ENCODE results near the gene ARHGAP4. TPM values are rescaled to one million over a fixed set of nuclear protein-coding genes. Genes with fewer than 3 reads are reported as not detected.

The ARHGAP4 gene
- total RNA-seq, 1 donor from 2014 or later: 8.1 TPM

DNA sequence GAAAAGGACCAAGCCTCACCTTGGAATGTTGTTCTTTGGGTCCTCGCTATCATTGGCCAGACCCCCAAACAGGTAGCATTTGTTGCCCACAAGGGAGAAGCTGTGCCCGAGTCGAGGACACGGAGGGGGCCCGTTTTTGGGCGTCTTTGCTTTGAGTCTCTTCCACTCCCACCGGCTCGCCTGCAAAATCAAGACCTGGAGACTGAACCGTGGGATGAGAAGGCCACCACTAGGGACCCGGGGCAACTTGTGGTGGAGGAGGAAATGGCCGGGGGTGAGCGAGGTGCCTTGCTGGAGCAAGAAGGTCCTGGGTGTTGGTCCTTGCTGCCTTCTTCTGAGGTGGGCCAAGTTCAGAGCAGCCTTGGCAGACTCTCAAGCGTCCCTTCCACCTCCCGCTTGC lies 38.0 kb upstream of the ARHGAP4 start:
- ATAC-seq (no peak), DNase-seq (ENCODE audit: low spot score) (no peak)

DNA sequence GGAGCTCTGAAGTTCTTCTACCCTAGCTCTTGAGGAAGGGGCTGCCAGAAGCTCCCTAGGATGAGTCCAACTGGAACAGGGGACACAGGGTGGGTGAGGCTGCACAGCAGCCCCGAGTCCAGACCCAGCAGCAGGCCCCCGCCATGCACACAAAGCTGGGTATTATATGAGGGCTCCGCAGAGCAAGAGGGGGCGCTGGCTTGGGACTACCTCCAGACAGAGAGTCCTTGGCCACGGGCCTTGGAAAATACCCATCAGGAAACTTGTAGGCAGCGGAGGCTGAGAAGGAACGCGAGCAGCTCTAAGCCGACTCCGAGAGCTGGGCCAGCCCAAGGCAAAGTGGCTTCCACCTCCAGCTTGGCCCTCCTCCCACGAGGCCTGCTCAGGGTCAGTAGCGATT lies 37.5 kb upstream of the ARHGAP4 start:
- DNase-seq (ENCODE audit: low spot score) (no peak), ATAC-seq (no peak)

DNA sequence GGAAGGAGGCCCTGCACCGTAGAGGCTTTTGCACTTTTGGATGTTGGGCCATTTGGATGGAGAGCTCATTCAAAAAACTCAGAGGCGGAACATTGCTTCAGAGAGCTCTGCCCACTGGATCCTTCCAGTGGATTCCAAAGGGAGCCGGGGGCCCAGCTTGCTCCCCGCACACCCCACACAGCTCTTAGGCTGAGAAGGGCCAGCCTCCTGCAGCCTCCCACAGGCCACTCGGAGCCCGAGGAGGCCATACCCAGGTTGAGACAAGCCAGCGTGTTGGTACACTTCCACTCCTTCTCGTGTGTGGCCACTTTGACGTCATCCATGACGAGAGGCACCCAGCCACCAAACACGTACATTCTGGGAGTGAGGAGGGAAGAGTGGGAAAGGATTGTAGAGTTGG lies 35.2 kb upstream of the ARHGAP4 start:
- DNase-seq (ENCODE audit: low spot score): no peak
- no peak for ATAC-seq

DNA sequence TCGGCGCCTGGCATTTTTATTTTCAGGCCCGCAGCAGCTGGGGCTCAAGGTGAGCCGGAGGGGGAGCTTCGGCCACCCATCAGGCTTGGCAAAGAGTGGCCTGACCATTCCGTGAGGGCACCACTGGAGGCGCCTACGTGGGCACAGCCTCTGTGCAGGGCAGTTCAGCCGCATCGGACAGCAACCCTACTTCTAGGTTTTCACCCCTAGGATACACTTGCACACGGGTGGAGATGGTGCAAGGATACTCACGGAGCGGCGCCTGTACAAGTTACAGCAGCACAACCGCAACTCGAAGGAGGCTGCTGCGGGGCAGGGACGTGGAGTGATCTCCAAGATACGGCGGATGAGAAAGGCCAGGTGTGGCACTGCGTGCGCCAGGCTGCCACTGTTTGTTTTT lies 34.7 kb upstream of the ARHGAP4 start:
- no peak for ATAC-seq
- DNase-seq (ENCODE audit: low spot score): no peak

DNA sequence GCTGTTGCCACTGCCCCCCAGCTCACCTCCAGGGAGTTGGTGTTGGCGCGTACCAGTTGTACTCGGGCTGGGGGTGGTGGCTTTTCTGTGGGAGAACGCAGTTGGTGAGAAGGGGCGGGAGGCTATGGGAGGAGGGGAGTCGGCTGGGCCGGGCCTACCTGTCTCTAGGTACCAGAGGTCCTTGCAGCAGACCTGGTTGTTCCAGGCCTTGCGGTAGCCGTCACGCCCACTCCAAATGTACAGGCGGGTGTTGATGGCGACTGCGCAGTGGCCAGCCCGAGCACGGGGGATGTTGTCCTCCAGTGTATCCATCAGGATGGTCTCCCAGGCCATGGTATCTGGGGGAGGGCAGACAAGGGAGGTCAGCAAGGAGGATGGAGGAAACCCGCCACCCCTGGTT lies 34.0 kb upstream of the ARHGAP4 start:
- no peak for ATAC-seq
- no peak for DNase-seq (ENCODE audit: low spot score)

DNA sequence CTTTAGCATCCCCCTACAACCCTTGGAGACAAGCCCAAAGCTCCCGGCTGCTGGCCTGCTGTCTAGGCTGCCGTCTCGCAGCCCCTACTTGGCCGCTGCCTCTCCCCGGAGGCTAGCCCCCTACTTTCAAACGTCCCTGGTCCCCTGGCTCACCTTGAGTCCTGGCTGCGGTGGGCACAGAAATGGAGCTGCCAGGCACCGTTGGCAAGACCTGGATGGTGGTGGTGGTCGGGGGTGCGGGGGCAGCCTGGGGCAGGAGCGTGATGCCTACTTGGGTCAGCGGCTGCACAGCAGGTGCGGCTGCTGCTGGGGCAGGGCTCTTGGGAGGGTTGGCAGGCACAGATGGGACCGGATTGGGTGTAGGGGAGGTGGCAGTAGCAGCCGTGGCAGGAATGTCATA lies 33.6 kb upstream of the ARHGAP4 start:
- no peak for DNase-seq (ENCODE audit: low spot score)
- no peak for ATAC-seq

DNA sequence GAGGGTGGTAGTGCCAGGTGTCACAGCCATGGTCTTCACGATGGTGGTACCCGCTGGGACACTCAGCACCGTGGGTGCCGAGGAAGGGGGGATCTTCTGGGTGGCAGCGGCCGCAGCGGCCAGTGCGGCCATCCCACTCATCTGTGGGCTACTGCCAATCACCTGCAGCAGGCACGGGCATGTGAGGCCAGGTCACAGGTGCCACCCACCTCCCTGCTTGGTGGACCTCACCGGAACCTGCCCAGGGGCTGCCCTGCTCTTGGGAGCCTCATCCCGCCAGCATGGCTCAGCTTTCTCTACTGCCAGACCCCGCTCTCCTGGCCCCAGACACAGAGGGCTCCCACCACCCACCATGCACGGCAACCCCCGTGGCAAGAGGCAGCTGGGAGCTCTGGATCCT lies 32.5 kb upstream of the ARHGAP4 start:
- DNase-seq (ENCODE audit: low spot score) (no peak), ATAC-seq (no peak)

DNA sequence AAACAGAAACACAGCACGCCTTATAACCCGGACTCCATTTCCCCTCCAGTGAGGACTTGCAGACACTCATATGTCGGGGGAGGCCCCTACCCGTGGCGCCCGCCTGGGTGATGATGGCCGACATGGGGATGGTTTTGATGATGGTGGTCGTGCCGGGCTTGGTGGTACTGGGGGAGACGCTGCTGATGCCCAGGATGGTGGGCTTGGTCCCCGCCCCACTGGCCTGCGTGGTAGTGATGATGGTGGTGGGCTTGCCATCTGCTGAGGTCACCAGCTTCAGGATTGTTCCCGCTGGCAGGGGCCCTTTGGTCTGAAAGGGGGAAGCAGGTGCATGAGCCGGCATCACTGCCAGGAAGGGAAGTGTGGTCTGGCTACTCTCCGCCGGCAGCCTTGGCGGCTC lies 31.2 kb upstream of the ARHGAP4 start:
- ATAC-seq (no peak), DNase-seq (ENCODE audit: low spot score) (no peak)

DNA sequence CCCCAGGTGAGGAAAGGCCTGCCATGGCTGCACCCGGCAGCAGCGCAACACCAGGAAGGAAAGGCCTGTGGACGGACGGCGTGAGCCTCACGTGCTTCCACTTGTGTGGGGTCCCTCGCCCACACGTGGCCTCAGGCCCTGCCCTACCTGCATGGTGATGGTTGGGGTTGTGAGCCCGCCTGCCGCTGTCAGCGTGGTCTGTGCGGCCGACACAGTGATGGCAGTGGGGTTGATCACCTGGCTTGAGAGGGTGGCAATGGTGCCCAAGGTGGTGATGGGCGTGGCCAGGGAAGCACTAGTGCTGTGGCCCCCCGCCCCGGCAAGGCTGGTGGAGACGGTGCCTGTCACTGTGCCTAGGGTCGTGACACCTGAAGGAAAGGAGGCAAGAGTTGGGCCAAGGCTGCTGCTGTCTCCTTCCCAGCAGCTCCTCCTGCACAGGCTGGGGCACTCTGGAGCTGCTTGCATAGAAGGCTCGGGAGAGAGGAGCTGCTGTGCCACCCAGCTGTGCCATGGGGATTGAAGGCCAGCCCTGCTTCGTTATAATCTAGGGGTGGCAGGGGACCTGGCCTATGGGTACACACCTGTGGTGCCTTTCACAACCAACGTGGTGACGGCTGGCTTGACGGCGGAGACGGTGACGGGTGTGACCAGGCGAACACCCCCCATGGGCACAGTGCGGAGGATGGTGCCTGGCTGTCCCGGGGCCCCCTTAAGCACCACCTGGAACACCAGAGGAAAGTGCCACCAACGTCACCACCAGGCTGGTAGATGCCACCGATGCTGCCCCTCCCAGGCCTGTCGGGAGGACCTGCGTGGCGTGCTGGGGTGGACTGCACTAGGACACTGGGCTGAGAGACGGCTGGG lies 30.2 kb upstream of the ARHGAP4 start:
- no peak for ATAC-seq
- DNase-seq (ENCODE audit: low spot score): no peak

DNA sequence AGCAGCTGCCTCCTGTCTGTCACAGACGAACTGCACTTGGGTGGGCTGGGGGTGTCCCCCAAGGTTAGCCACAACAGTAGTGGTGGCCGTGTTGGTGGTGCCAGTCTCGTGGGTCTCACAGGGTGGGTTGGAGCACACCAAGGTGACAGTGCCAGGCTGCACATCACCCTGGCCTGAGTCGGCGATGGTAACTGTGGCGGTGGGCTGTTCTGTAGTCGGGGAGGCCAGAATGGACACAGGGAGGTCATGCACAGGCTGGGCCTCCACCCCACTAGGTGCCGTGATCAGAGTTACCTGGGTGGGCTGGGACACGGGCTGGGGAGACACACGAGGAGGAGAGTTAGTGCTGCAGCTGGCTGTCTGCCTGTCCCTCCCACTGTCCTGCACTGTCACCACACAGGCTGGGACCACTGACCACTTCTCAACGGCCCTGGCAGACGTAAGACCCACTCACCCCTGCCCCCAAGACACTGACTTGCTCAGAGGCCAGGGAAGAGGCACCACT lies 29.2 kb upstream of the ARHGAP4 start:
- no peak for ATAC-seq
- no peak for DNase-seq (ENCODE audit: low spot score)

DNA sequence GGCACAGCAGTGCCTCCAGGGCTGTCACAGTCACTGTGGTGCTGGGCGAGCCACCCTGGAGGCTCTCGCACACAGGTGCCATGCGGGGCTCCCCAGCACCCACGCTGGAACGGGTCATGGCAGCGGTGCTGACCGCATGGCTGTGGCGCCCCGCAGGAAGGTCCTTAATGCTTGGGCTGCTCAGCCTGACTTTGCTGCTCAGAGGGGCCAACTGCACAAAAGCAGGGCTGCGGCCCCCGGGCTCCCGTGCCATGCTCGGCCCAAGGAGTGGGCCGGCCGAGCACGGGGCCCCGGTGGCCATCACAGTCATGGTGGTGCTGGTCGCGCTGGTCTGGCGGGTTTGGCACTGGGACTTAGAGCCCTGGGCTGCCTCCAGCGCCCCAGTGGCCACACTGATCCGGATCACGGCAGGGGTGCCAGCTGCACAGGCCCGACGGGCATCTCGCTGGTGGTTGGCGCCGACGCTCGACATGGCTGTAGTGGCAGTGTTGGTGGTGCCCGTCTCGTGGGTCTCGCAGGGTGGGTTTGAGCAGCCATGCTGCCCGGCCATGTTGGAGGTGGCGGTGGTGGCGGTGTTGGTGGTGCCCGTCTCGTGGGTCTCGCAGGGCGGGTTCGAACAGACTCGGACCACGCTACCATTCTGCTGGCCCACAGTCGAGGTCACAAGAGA lies 28.6 kb upstream of the ARHGAP4 start:
- DNase-seq (ENCODE audit: low spot score): no peak
- peak; percentile 7 for ATAC-seq

DNA sequence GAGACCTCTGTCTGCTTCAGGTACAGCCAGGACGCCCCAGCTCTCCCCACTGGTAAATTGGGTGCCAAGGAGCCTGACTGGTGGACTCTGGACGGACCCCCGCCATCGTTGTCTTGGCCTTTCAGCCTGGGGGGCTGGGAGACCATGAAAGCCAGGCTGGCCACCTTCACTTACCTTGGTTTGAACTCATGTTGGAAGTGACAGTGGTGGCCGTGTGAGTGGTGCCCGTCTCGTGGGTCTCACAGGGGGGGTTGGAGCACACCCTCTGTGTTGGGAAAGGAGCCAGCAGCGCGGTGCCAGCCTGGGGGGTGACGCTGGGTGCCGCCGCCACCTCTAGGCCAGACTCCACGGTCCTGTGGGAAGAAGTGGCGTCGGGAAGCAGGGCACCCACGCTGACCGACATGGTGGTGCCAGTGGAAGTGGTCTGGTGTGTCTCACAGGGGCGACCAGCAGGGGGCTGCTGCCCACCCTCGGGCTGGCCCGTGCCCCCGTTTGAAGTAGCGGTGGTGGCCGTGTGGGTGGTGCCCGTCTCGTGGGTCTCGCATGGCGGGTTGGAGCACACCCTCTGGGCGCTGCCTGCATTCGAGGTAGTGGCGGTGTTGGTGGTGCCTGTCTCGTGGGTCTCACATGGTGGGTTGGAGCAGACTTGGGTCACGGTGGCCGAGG lies 28.0 kb upstream of the ARHGAP4 start:
- ATAC-seq: peak; percentile 3

DNA sequence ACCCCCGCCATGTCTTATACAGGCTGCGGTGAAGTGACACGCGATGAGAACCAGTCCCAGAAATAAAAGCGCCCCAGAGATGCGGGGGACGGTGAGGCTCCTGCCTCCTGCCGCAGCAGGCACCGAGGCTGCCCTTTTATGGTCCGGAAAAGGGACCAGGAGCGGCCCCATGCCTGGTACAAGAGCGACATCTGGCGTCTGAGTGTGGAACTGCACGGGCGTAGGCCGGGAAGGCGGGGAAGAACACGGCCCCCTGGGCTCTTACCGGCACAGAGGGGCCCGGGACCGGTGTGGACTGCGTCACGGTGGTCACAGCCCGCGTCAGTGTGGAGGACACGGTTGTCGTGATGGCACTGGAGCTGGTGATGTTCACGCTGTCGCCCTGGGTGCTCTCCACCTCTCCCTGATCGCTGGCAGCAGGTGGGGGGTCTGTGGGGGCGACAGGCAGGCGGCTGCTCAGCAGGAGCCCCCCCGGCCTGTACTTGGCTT lies 27.3 kb upstream of the ARHGAP4 start:
- ATAC-seq (peak; percentile 76), DNase-seq (ENCODE audit: low spot score) (no peak)

More for the DNA sequence above, 28.0 kb upstream of the ARHGAP4 start:
- no peak for DNase-seq (ENCODE audit: low spot score)

DNA sequence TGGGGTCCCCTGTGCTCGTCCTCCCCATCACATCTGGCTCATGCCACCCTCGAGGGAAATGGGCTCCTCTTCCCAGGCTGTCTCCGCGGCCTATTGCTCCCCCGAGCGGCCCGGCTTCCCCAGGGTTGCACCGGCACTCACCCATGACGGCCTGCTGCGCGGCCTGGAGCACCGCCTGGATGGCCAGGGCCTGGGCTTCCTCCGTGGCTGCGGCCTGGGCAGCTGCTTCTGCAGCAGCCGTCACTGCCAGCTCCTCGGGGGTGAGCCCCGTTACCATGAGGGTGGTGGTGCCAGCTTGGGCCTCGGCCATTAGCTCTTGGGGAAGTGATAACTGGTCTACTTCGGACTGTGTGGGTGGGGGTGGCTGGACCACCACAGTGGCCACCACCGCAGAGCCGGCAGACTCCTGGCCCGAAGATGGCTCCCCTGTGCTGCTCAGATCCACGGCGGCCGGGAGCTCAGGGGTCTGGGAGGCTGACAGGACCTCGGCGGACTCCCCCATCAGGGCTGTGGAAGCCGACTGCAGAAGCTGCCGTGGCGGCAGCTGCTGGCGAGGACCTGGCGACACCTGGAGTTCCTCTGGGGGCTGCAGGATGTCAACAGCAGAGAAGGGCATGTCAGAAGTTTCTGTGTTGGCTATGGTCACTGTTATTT lies 26.4 kb upstream of the ARHGAP4 start:
- DNase-seq (ENCODE audit: low spot score) (no peak), ATAC-seq (no peak)

DNA sequence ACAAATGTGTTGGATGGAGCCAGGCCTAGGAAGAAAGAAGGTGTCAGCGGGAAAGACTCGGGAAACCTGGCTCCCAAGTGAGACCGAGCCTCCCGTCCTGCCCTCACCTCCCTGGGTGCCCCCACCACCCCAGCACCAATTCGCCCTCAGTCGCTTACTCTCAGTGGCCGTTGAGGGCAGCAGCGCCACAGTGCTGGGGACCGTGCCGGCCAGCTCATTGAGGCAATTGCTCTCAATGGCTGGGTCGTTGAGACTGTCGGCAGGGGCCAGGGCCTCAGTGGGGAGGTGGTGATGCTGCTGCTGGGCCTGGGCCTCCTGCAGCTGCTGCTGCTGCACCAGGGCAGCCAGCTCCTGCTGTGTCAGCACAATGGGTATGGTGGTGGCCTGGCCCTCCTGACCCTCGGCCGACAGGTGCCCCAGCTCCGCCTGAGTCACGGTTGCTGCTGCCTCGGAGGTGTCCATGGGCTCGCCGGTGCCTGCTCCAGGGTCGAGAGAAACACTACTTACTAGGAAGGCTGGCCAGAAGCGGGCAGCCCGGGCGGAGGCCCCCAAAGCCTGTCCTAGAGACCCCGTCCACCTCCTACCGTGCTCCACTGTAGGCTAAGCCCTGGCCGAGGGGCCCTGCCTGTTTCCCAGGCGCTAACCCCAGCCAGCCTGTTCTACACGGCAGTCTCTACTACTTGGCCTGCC lies 25.8 kb upstream of the ARHGAP4 start:
- no peak for ATAC-seq
- DNase-seq (ENCODE audit: low spot score): no peak

DNA sequence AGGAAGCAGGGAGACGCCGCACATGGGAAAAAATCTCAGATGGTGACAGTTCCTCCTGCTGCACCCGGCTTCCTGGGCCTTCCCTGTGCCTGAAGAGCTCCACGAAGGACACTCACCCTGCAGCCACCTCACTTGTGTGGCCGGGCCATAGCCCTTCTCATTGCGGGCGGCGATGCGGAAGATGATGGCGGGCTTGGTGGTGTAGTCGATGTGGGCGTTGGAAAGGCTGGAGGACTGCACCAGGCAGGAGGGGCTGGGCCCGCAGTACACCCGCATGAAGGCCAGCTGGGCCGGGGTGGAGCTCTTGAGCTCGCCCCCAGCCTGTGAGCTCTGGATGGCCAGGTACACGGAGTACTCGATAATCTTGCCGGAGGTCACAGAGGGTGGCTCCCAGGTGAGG lies 24.1 kb upstream of the ARHGAP4 start:
- peak; percentile 5 for ATAC-seq
- DNase-seq (ENCODE audit: low spot score): no peak

DNA sequence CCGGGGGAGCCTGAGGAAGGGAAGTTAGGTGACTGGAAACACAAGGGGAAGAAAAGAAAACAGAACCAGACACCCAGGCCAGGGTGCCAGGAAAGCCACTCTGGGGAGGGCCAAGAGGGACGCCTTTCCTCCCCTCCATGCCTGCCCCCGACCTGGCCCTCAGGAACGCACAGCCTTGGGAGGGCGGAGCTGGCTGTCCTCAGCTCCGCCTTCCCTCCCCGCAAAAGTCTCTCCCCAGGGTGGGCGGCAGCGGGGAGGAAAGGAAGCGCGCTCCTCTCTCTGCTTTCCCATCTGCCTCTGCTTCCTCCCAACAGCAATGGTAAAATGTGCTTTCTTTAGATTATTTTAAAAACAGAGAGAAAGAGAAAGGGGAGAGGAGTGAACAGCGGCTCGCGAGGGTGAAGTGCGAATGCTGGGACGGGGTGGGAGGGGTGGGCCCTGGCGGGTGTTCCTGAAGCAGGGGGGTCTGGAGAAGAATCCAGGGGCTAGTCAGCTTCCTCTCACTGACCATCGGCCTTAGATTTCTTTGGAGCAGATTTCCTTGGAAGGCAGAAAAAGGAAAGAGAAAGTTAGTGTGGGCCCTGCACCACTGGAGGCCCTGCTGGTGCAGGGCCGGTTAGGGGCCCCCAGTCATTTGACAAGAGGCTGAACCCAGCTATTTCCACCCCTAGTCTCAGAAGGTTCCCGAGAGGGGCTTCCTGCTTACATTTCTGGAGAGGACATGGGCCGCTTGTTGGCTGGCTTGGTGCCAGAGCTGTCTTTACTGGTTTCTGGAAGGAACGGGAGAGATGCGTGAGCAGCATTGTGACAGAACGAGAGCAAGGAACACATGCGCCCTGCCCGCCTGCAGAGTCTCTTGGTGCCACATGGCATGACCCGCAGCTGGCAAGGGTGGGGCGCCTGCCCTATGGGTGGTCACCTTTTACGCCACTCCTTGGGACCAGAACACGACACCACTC lies 23.1 kb upstream of the ARHGAP4 start:
- ATAC-seq (no peak), DNase-seq (ENCODE audit: low spot score) (no peak)

DNA sequence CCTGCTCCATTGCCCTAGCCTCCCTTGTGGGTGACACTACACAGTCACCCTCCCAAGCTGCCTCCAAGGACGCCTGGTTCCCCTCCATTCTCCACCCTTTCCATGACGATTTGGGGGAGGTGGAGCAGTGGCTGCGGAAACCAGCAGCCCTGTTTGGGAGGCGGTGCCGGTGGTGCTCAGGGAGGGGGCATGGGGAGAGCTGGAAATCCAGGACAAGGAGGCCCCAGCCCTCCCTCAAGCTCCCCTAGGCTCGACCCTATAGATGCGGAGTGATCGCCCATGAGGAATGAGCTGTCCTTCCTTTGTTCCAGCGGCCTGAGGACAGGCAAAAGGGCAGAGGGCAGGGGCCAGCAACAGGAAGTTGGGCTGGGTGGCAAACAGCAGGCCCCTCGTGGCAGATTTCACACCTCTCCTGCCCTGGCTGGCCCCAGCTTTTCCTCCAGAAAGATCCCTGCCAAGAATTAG lies 22.0 kb upstream of the ARHGAP4 start:
- peak; percentile 4 for ATAC-seq
- DNase-seq (ENCODE audit: low spot score): no peak

Data from left lobe of liver (tissue), 2 donors.